Measurements from ENCODE around the gene SPNS2.

The SPNS2 gene

DNA sequence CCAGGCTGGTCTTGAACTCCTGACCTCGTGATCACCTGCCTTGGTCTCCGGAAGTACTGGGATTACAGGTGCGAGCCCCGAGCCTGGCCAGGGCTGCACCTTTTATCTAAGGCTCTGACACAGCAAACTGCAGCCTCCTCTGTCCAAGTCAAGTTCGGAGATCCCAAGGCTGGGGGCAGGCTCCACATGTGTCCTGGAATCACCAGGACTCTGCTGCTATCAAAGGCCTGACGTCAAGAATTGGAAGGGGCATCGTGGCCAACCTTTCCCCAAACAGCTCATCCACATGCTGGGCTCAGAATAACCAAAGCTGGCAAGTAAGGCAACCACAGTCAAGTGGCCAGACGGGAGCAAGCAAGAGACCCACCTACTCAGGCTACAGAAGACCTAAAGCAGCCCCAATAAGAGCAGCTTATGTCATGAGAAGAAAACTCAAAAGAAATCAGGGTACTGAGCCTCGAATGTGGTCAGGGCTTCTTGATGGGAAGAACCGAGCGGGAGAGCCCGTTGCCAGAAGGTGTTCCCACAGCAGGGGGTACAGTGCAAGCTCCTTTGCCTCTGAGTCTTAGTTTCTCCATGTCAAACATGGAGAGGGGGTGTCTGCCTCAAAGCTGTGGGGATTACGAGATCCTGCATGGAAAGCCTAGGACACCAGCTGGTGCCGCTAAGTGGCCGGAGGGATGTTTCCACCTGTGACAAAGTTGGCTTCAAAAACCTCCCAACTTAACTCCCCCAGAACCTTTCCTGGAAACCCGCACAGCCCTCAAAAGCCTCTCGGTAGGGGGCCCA, 48.6 kb downstream of the SPNS2 start:
- no peak overlapping the region for H3K4me3 ChIP-seq (ENCODE audit: low read length)
- TF ChIP-seq, protein P1, sequence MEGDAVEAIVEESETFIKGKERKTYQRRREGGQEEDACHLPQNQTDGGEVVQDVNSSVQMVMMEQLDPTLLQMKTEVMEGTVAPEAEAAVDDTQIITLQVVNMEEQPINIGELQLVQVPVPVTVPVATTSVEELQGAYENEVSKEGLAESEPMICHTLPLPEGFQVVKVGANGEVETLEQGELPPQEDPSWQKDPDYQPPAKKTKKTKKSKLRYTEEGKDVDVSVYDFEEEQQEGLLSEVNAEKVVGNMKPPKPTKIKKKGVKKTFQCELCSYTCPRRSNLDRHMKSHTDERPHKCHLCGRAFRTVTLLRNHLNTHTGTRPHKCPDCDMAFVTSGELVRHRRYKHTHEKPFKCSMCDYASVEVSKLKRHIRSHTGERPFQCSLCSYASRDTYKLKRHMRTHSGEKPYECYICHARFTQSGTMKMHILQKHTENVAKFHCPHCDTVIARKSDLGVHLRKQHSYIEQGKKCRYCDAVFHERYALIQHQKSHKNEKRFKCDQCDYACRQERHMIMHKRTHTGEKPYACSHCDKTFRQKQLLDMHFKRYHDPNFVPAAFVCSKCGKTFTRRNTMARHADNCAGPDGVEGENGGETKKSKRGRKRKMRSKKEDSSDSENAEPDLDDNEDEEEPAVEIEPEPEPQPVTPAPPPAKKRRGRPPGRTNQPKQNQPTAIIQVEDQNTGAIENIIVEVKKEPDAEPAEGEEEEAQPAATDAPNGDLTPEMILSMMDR (IDR thresholded peaks at IDR 0.05; ENCODE audit: insufficient read depth, low read depth, low read length, missing control alignments), result no peak
- no peak for DNase-seq (ENCODE audit: low read depth)

DNA sequence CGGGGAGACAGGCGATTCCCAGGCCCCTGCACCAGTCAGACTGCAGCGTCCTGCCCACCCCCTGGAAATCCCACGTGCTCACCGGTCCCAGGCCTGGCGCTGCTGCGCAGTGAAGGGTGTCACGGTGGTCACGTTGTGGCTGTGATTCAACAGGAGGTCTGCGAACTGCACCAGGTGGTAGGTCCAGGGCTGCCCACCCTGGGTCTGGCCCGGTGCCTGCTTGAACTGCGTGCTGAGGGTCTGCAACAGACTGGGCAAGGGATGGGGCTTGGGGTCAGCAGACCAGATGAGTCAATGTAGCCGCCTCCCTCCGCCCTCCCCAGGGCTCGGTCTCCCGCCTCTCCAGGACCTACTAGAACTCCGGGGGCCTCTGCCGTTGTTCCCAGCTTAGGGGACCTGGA, 49.4 kb downstream of the SPNS2 start:
- TF ChIP-seq, protein P1 (IDR thresholded peaks at IDR 0.05; ENCODE audit: insufficient read depth, low read depth, low read length, missing control alignments), result no peak
- DNase-seq (ENCODE audit: low read depth), result no peak
- H3K4me3 ChIP-seq (ENCODE audit: low read length), result no peak overlapping the region

DNA sequence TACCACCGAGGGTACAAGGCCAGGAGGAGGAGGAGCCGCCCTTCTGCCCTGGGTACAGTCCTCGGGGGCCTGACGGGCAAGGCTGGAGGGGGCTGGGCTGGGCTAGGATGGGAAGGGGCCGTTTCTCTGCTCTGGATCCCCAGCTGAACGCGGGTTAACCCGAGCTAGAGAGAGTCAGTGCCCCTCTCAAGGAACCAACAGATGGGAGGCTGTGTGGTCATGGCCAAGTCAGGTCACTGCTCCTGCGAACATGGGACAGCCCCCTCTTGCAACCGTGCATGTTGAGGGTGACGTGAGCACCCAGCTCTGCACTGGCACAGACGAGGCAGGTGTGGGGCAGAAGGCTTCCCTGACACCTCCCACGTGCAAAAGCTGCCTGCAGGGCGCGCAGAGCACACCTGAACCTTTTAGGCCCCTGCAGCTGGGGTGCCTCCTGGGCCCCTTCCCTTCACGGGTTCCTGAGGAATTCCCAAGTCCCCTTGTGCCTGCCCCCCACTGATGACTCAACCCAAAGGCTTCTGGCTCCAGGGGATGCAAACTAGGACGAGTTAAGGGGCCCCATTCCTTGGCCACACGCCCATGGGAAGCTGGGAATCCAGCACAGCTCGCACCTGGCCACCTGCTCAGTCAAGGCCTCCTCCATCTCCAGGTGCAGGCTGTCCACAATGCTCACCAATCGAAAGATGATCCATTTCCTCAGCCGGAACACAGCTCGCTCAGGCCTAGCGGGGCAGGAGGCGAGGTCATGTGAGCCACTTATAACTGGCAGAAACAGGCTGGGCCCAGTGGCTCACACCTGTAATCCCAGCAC, 50.2 kb downstream of the SPNS2 start:
- DNase-seq (ENCODE audit: low read depth), result peak; percentile 31
- TF ChIP-seq, protein P1 (IDR thresholded peaks at IDR 0.05; ENCODE audit: insufficient read depth, low read depth, low read length, missing control alignments), result no peak
- no peak overlapping the region for H3K4me3 ChIP-seq (ENCODE audit: low read length)

DNA sequence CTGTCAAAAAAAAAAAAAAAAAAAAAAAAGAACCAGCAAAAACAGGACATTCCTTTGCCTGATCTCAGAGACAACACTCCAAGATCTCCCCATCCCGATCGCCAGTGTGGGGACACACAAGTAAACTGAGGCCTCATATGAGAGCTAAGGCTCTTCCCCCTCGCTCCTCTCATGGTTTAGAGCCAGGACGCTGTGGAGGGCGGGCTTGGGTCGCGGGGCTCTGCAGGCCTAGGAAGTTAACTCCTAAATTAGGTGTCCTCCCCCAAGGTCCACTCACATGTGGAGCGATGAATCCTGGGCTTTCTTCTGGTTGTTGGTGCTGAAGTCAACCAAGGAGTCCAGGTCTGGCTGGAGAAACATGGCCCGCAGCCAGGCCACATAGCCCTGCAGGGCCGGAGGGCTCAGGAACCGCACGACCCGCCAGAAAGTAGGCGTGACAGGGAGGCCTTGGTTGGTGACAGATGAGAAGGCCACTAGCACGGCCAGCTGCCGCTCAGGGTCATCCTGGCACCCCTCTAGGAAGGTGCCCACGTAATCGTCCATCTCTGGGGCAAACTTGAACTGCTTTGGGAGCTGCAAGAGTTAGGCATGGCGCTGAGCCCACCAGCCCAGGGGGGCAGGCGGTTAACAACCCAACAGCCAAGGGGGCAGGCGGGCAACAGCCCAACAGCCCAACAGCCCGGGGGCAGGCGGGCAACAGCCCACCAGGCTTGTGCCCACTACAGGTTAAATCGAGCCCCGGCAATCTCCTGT, 51.3 kb downstream of the SPNS2 start:
- TF ChIP-seq, protein P1 (IDR thresholded peaks at IDR 0.05; ENCODE audit: insufficient read depth, low read depth, low read length, missing control alignments), result no peak

DNA sequence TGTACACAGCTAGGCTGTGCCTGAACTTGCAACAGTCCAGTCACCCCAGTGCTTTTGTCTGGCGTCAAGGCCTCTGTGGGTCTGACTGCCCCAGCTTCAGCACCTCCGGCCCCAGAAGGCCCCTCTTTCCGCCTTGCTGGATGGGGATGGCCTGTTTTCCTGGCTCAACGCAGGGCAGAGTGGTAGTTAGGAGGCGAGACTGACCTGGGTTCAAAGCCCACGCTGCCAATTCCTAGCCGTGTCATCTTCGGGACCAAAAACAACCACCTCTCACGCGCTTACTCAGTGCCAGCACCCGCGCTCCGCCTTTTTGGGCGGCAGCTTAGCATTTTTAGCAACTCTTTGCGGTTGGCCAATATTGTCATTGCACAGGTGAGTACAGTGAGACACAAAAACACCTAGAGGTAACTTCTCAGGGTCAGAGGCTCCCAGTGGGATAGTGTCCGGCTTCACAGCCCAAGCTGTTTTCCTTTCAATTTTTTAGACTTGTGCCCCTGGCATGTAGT, 51.9 kb downstream of the SPNS2 start:
- H3K4me3 ChIP-seq (ENCODE audit: low read length), result no peak overlapping the region
- TF ChIP-seq, protein P1 (IDR thresholded peaks at IDR 0.05; ENCODE audit: insufficient read depth, low read depth, low read length, missing control alignments), result no peak
- no peak for DNase-seq (ENCODE audit: low read depth)

More for the DNA sequence above, 51.3 kb downstream of the SPNS2 start:
- H3K4me3 ChIP-seq (ENCODE audit: low read length), result no peak overlapping the region
- no peak for DNase-seq (ENCODE audit: low read depth)

DNA sequence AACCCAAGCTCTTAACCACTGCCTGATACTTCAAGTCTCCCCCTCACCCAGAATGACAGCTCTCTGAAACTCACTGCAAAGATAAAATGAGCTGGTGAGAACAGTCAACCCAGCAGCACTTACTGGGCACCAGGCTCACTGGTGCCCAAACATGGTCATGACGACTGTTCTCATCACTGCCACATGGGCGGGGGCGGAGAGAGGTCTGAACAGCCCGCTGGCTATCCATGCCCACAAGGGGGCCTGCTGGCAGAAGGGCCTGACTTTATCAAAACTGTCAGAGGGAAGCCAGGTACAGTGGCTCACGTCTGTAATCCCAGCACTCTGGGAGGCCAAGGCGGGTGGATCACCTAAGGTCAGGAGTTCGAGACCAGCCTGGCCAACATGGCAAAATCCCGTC, 52.5 kb downstream of the SPNS2 start:
- no peak for DNase-seq (ENCODE audit: low read depth)
- TF ChIP-seq, protein P1 (IDR thresholded peaks at IDR 0.05; ENCODE audit: insufficient read depth, low read depth, low read length, missing control alignments), result no peak
- no peak overlapping the region for H3K4me3 ChIP-seq (ENCODE audit: low read length)

Data from epithelial cell of esophagus (primary cell).